Psoas muscle (tissue), 8 donors: ENCODE measurements around the gene GSTM4. TPM values are rescaled to one million over a fixed set of nuclear protein-coding genes. Genes with fewer than 3 reads are reported as not detected.

ENCODE experiments used
- ATAC-seq, 4 donors: fragments of 200-7000 bp; cut with Tn5 transposase; one replicate each; pipeline ENCODE4 v1.9.1; 2020; ENCODE audit warnings: moderate library complexity in 3 of 4, mild to moderate bottlenecking in 2 of 4
- DNase-seq, 2 donors: peaks; one replicate each; pipeline ENCODE4 v3.0.0-alpha.2; 2020
- H3K27ac ChIP-seq: fragments of 200-600 bp; one replicate; pipeline ENCODE4 v1.8.0; 2022
- H3K27me3 ChIP-seq, 3 donors: fragments of 200-600 bp in 1 of 3; one replicate each; pipeline versions ENCODE4 v1.6.1 to v1.8.0; 2013 to 2022; ENCODE audit warnings: low read length in 2 of 3, mild to moderate bottlenecking in 2 of 3, moderate library complexity in 1 of 3; ENCODE audit not compliant: insufficient read depth in 3 of 3
- H3K36me3 ChIP-seq, 2 donors: fragments of 200-600 bp in 1 of 2; one replicate each; pipeline versions ENCODE4 v1.6.1 to v1.8.0; 2013 to 2022; ENCODE audit warnings: low read depth in 1 of 2, mild to moderate bottlenecking in 1 of 2, moderate library complexity in 1 of 2; ENCODE audit not compliant: insufficient read depth in 1 of 2
- H3K4me1 ChIP-seq: fragments of 200-600 bp; one replicate; pipeline ENCODE4 v1.8.0; 2022
- H3K4me3 ChIP-seq: fragments of 200-600 bp; one replicate; pipeline ENCODE4 v1.8.0; 2022; ENCODE audit warnings: mild to moderate bottlenecking
- H3K9me3 ChIP-seq: fragments of 200-600 bp; one replicate; pipeline ENCODE4 v1.8.0; 2022
- WGBS, 3 donors: extraction: QIAGEN DNeasy Blood & Tissue Kit; methylation state at CpG; one replicate each; pipeline versions ENCODE4 v1.1.6 to v1.1.7; 2013; 5-methylcytosine and 5-hydroxymethylcytosine counted together
- intact Hi-C, 2 donors: fragments of 100-400 bp; cut with DNase I; formaldehyde crosslinking; loops; one replicate each; pipeline versions ENCODE4 v1.11.0 to v1.14.2; 2022
- polyA plus RNA-seq, 3 donors: library from polyadenylated mRNA; stranded (reverse); fragments of 200-250 nt; gene quantifications; one replicate each; pipeline ENCODE4 v1.2.3, GENCODE V29; 2013
- total RNA-seq, 4 donors: library from RNA; stranded (reverse); fragmentation: NEBNext Ultra II Directional in 2 of 4; extraction: Animal tissue kit (Norgen Biotek cat#: 25700) in 2 of 4; gene quantifications; one replicate each; pipeline versions ENCODE4 v1.2.1 to v1.2.4, GENCODE V29; 2021 to 2023
- TF ChIP-seq, protein P1 (sequence below): fragments of 200-600 bp; IDR thresholded peaks from one replicate; pipeline ENCODE4 v1.8.0; 2022; ENCODE audit warnings: antibody characterized with exemption
- donor health status: healthy with polysubstance abuse.
- donor health status: DM: no; HTN: no; CAD: no; lungs with moderate emphysema.
- donor health status: Bipolar disorder and iron deficiency.
- donor health status: healthy.
- donor health status: DM: yes; HTN: yes; CAD: no.
- donor health status: DM: no; HTN: no; CAD: no.
- donor health status: DM: no; HTN: no; CAD: no.
- donor health status: DM: yes; HTN: yes; CAD: no.

Gene GSTM4
- total and polyA plus RNA-seq, 7 donors, result 26.0 to 56.2 (median 42.9) TPM

DNA sequence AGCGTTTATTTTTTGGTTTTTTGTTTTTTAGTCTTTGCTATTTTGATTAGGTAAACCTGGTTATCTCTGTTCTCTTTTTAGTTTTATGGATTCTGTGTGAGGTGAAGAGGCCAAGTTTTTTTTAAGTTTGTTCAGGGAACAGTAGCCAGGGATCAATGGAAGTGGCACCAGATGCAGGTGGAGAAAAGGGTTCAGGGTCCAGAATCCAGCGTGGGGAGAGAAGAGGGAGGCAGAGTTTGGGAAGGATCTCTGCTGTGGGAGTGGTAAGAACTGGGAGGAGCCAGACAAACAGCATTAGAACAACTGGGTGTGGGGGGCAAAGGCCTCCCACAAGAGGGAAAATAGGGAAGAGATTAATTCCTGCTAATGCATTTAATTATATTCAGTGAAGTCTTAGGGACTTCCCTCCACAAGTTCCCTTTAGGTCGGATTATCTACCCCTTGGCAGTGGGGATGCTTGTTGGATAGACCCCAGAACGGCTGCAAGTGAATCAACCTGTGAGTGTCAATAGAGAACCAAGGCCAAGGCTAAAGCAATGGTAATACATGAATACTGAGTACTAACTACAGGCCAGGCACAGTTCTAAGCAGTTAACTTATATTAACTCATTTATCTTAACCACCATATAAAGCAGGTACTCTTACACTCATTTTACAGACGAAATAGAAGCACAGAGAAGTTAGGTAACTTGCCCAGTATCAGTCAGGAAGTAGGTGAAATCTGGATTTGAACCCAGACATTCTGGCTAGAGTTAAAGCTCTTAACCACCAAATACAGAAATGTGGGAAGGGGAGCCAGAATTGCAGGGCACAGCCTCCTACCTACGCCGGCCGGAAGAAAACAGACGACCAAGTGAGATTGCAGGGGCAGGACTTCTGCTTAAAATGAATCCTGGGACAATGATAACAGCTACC, 37.0 kb upstream of the GSTM4 start:
- TF ChIP-seq, protein P1, sequence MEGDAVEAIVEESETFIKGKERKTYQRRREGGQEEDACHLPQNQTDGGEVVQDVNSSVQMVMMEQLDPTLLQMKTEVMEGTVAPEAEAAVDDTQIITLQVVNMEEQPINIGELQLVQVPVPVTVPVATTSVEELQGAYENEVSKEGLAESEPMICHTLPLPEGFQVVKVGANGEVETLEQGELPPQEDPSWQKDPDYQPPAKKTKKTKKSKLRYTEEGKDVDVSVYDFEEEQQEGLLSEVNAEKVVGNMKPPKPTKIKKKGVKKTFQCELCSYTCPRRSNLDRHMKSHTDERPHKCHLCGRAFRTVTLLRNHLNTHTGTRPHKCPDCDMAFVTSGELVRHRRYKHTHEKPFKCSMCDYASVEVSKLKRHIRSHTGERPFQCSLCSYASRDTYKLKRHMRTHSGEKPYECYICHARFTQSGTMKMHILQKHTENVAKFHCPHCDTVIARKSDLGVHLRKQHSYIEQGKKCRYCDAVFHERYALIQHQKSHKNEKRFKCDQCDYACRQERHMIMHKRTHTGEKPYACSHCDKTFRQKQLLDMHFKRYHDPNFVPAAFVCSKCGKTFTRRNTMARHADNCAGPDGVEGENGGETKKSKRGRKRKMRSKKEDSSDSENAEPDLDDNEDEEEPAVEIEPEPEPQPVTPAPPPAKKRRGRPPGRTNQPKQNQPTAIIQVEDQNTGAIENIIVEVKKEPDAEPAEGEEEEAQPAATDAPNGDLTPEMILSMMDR, result no peak
- Histone ChIP-seq H3K4me3 (peak overlapping the region; percentile 78), H3K27ac (peak overlapping the region; percentile 70), H3K27me3 (peaks cover 0 to 4% (median 0%) of the 10 kb centered on the region in 3 donors), H3K36me3 (no peaks in the 10 kb centered on the region), H3K4me1 (peaks cover 11% of the 10 kb centered on the region), H3K9me3 (no peaks in the 10 kb centered on the region)
- 48 to 67% (median 49%) methylated on average over 9 of the region's 9 CpGs for WGBS, 3 donors
- ATAC-seq (no peak), DNase-seq (no peak)
- intact Hi-C loops, result loop anchor here (5.0 kb wide), 1 partner anchor 72 kb away; the partner anchor contains the start of gene GNAI3 (in 2 of the 2)

DNA sequence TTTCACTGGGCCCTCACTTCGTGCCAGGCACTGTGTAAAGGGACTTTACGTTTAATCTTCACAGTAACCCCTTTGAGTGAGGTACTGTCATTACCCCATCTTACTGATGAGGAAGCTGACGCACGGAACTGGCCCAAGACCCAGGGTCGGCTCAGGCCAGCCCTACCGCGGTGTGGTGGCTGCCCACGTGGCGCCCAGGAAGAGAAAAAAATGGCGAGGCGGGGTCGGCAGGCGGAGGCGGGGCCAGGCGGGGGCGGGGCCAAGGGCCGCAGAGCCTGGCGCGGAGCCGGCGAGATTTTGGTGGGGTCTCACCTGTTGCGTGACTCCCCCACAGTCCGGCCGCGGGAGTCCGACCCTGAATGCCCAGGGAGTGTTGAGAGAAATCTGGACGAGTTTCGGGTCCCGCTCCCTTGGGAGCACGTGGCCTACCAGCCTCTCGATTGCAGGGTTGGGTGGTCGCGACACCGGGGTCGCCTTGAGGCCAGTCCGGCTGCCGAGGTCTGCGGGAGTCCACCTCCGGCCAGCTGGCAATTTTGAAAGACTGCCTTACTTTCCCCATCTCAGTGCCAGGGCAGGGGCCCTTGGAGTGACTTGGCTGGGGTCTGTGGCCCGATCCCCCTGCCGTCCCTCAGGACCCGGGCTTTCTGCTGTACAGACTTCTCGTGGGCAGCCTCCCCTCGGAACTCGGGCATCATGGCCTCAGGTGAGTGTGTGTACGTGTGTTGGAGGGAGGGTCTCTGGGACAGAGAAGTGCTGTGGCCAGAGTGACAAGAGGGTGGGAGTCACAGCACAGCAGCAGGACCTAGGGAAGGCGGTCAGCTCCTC, 36.1 kb upstream of the GSTM4 start, which contains the start of the genes AMPD2 and GNAT2:
TSS of gene AMPD2 (plus strand) at position 262 of the 825 bp plus-strand sequence. CDS start 1,339 bp downstream, outside the sequence.
TSS of gene GNAT2 (minus strand) at position 41 of the 825 bp plus-strand sequence. CDS start 6,746 bp downstream, outside the sequence.
- Histone ChIP-seq H3K27ac (peak within 1 kb of the TSS; percentile 70), H3K27me3 (peaks cover 0 to 4% (median 1%) of the 10 kb centered on the region in 3 donors), H3K36me3 (no peaks in the 10 kb centered on the region), H3K4me3 (peak within 1 kb of the TSS; percentile 78), H3K9me3 (no peaks in the 10 kb centered on the region), H3K4me1 (peaks cover 11% of the 10 kb centered on the region)
- WGBS, 3 donors, result 1% methylated on average over 44 to 47 of the region's 47 CpGs
- TF ChIP-seq, protein P1, result no peak
- ATAC-seq (peak; percentile 84 to 91 (median 88)), DNase-seq (peak; percentile 86 to 93)
- intact Hi-C loops, result loop anchor here (5.0 kb wide), 1 partner anchor 72 kb away; the partner anchor contains the start of gene GNAI3 (in 2 of the 2)

DNA sequence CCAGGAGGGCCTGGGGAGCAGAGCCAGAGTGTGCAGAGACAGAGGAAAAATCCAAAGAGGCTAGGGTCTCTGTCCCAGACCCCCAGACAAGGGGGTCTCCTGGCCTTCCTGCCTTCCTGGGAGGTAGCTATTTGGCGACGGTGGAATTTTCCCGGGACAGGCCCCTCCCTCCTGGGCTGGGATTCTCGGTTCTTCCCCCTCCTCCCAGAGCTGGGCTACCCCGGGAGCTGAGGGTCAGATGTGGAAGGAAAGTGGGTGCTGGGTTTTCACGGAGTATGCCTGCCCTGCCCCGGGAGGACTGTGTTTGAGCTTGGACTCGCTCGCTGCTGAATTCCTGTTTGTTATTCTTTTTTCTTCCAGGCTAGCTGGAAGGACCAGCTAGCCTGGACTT, 35.5 kb upstream of the GSTM4 start:
- peak; percentile 14 to 58 (median 38) for ATAC-seq
- peak overlapping the region; percentile 78 for H3K4me3 ChIP-seq
- peak overlapping the region; percentile 70 for H3K27ac ChIP-seq
- WGBS, 3 donors, result 1 to 4% (median 1%) methylated on average over 7 to 9 of the region's 9 CpGs
- peaks cover 11% of the 10 kb centered on the region for H3K4me1 ChIP-seq
- intact Hi-C loops, result no loop called here
- DNase-seq, result peak in 1 of 2 donors; percentile 66
- TF ChIP-seq, protein P1, result no peak
- H3K36me3 ChIP-seq, result no peaks in the 10 kb centered on the region
- H3K27me3 ChIP-seq, result peaks cover 0 to 4% (median 1%) of the 10 kb centered on the region in 3 donors
- no peaks in the 10 kb centered on the region for H3K9me3 ChIP-seq

DNA sequence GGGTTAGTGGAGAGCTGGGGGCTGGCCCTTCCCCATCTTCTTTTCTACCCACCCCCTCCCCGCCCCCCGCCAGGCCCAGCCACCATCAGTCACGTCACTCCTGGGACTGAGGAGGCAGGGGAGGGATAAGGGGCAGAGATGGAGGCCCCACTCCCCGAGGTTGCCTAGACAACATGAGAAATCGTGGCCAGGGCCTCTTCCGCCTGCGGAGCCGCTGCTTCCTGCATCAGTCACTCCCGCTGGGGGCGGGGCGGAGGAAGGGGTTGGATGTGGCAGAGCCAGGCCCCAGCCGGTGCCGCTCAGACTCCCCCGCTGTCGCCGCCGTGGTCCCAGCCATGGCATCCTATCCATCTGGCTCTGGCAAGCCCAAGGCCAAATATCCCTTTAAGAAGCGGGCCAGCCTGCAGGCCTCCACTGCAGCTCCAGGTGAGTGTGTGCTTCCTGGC, 35.0 kb upstream of the GSTM4 start:
- TF ChIP-seq, protein P1, result no peak
- 6 to 12% (median 9%) methylated on average over 17 to 18 of the region's 18 CpGs for WGBS, 3 donors
- H3K4me1 ChIP-seq, result peaks cover 11% of the 10 kb centered on the region

More for the DNA sequence above, 35.0 kb upstream of the GSTM4 start:
- no peaks in the 10 kb centered on the region for H3K9me3 ChIP-seq
- DNase-seq, result peak; percentile 94
- peak overlapping the region; percentile 78 for H3K4me3 ChIP-seq
- intact Hi-C loops, result no loop called here
- peak overlapping the region; percentile 70 for H3K27ac ChIP-seq
- H3K36me3 ChIP-seq, result no peaks in the 10 kb centered on the region
- ATAC-seq, result peak; percentile 48 to 67 (median 56)
- peaks cover 0 to 4% (median 1%) of the 10 kb centered on the region in 3 donors for H3K27me3 ChIP-seq
